Fibroblast of pulmonary artery (primary cell): ENCODE data around the gene MKI67.

ENCODE experiments used
- DNase-seq: peaks from one replicate; pipeline ENCODE4 v3.0.0-alpha.2; 2010; ENCODE audit warnings: low read depth
- H3K4me3 ChIP-seq: replicated peaks from 2 replicates; pipeline ENCODE4 v1.5.1; 2011; ENCODE audit warnings: low read depth, mild to moderate bottlenecking, control low read depth, low read length, moderate library complexity
- TF ChIP-seq, protein P1 (sequence below): IDR thresholded peaks from 2 replicates; pipeline ENCODE4 v1.5.1; 2011; ENCODE audit warnings: mild to moderate bottlenecking, control low read depth, low read length, inconsistent platforms; ENCODE audit errors: missing control alignments

MKI67 gene

GRCh38 chr10:128049226-128050120 lies 76.8 kb downstream of the MKI67 start:
- H3K4me3 ChIP-seq = no peak overlapping the region

DNA sequence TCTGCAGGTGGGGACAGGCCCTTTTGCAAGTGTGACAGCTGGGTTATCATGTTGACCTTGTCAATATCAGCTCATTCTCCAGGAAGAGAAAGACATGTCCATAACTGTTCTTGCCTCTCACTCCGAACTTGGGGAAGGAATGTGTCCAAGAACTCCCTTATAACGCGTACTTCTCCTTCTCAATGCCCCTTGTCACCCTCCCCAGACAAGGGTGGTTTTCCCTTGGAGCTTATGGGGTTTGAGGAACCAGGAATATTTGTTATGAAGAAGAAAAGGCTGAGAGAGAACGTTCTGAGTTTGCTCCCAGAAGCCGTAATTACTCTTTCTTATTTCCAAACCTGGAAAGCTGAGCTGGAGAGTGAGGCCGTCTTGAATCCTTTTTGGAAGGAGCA lies 77.4 kb downstream of the MKI67 start:
- H3K4me3 ChIP-seq = peak overlapping the region; percentile 46
- DNase-seq = no peak
- TF ChIP-seq, protein P1, sequence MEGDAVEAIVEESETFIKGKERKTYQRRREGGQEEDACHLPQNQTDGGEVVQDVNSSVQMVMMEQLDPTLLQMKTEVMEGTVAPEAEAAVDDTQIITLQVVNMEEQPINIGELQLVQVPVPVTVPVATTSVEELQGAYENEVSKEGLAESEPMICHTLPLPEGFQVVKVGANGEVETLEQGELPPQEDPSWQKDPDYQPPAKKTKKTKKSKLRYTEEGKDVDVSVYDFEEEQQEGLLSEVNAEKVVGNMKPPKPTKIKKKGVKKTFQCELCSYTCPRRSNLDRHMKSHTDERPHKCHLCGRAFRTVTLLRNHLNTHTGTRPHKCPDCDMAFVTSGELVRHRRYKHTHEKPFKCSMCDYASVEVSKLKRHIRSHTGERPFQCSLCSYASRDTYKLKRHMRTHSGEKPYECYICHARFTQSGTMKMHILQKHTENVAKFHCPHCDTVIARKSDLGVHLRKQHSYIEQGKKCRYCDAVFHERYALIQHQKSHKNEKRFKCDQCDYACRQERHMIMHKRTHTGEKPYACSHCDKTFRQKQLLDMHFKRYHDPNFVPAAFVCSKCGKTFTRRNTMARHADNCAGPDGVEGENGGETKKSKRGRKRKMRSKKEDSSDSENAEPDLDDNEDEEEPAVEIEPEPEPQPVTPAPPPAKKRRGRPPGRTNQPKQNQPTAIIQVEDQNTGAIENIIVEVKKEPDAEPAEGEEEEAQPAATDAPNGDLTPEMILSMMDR = no peak

More at GRCh38 chr10:128049226-128050120, 76.8 kb downstream of the MKI67 start:
- TF ChIP-seq, protein P1 = no peak
- no peak for DNase-seq

- peak overlapping the region; percentile 46 for H3K4me3 ChIP-seq
- DNase-seq = peak; percentile 91
These were observed 78.0 kb downstream of the MKI67 start for GRCh38 chr10:128047991-128048818.

GRCh38 chr10:128047351-128047750 lies 78.9 kb downstream of the MKI67 start:
- peak overlapping the region; percentile 46 for H3K4me3 ChIP-seq
- TF ChIP-seq, protein P1 = no peak
- peak; percentile 80 for DNase-seq

More at GRCh38 chr10:128047991-128048818, 78.0 kb downstream of the MKI67 start:
- TF ChIP-seq, protein P1 = no peak

DNA sequence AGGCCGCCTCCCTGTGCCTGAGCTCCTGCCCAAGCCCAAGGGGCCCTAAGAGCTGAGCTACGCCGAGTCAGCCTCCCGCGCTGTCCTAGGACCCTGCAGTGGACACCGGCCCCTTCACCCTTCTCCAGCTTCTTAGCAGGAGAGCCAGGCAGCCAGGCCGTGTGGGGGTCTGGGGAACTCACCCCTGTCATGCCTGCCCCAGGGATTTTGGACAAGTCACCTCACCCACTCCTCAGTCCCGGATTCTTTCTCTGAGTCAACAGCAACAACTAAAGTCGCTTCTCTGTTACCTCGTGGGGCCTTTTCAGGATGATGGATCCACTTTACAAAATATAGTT lies 79.3 kb downstream of the MKI67 start:
- H3K4me3 ChIP-seq = no peak overlapping the region
- DNase-seq = no peak
- TF ChIP-seq, protein P1 = no peak
